HepG2 (cell line): ENCODE data around the gene PXDC1. TPM values are rescaled to one million over a fixed set of nuclear protein-coding genes. Genes with fewer than 3 reads are reported as not detected.

Source experiments
- KMT2B ChIP-seq: IDR thresholded peaks from 2 replicates; pipeline ENCODE4 v1.6.1; 2016; ENCODE audit warnings: missing genetic modification reagents, missing compliant biosample characterization
- MED13 ChIP-seq: sonication (generic); formaldehyde crosslinking; IDR thresholded peaks from 2 replicates; pipeline ENCODE4 v1.5.0; 2020; ENCODE audit warnings: missing genetic modification reagents
- PHF21A ChIP-seq: sonication (generic); formaldehyde crosslinking; IDR thresholded peaks from 2 replicates; pipeline ENCODE4 v1.5.0; 2020; ENCODE audit warnings: mild to moderate bottlenecking, missing genetic modification reagents
- RBFOX2 ChIP-seq: fragments of 200-400 bp; formaldehyde crosslinking; IDR thresholded peaks from 2 replicates; pipeline ENCODE4 v1.6.1; 2017; ENCODE audit warnings: low read depth, mild to moderate bottlenecking, low read length
- SNRNP70 ChIP-seq: fragments of 200-400 bp; formaldehyde crosslinking; IDR thresholded peaks from 2 replicates; pipeline ENCODE4 v1.6.1; 2017; ENCODE audit warnings: mild to moderate bottlenecking, low read depth, low read length, moderate library complexity
- SRY ChIP-seq: sonication (generic); formaldehyde crosslinking; IDR thresholded peaks from 2 replicates; pipeline ENCODE4 v1.8.0; 2022; ENCODE audit warnings: mild to moderate bottlenecking, missing genetic modification reagents
- TEAD2 ChIP-seq: sonication (generic); formaldehyde crosslinking; IDR thresholded peaks from 2 replicates; pipeline ENCODE4 v1.9.0; 2021; ENCODE audit warnings: missing genetic modification reagents
- TOPORS ChIP-seq: sonication (generic); formaldehyde crosslinking; IDR thresholded peaks from 2 replicates; pipeline ENCODE4 v1.8.0; 2023; ENCODE audit warnings: mild to moderate bottlenecking, missing genetic modification reagents
- WIZ ChIP-seq: sonication (generic); formaldehyde crosslinking; IDR thresholded peaks from 2 replicates; pipeline ENCODE4 v1.5.1; 2020; ENCODE audit warnings: mild to moderate bottlenecking, missing genetic modification reagents
- YEATS2 ChIP-seq: sonication (generic); formaldehyde crosslinking; IDR thresholded peaks from 2 replicates; pipeline ENCODE4 v1.4.0; 2020; ENCODE audit warnings: missing genetic modification reagents, borderline replicate concordance
- ZNF431 ChIP-seq: sonication (generic); formaldehyde crosslinking; IDR thresholded peaks from 2 replicates; pipeline ENCODE4 v1.9.0; 2022; ENCODE audit warnings: missing genetic modification reagents, low read depth, mild to moderate bottlenecking, borderline replicate concordance
- ZNF484 ChIP-seq: sonication (generic); formaldehyde crosslinking; IDR thresholded peaks from 2 replicates; pipeline ENCODE4 v1.5.1; 2020; ENCODE audit warnings: mild to moderate bottlenecking, low read depth, missing genetic modification reagents, borderline replicate concordance
- ZNF569 ChIP-seq: sonication (generic); formaldehyde crosslinking; IDR thresholded peaks from 2 replicates; pipeline ENCODE4 v1.5.0; 2020; ENCODE audit warnings: mild to moderate bottlenecking, missing genetic modification reagents, moderate library complexity, borderline replicate concordance
- ZNF577 ChIP-seq: sonication (generic); formaldehyde crosslinking; IDR thresholded peaks from 2 replicates; pipeline ENCODE4 v1.4.0; 2020; ENCODE audit warnings: mild to moderate bottlenecking, low read depth, missing genetic modification reagents, borderline replicate concordance
- ZNF775 ChIP-seq: sonication (generic); formaldehyde crosslinking; IDR thresholded peaks from 2 replicates; pipeline ENCODE4 v1.4.0; 2020; ENCODE audit warnings: missing genetic modification reagents, mild to moderate bottlenecking, moderate library complexity, borderline replicate concordance
- ZNF776 ChIP-seq: sonication (generic); formaldehyde crosslinking; IDR thresholded peaks from 2 replicates; pipeline ENCODE4 v1.4.0; 2020; ENCODE audit warnings: mild to moderate bottlenecking, missing genetic modification reagents
- ZNF850 ChIP-seq: sonication (generic); formaldehyde crosslinking; conservative IDR thresholded peaks from 2 replicates; pipeline ENCODE4 v1.9.0; 2021; ENCODE audit warnings: mild to moderate bottlenecking, missing genetic modification reagents
- polyA plus RNA-seq, 8 experiments: library from polyadenylated mRNA; depleted of rRNA in 3 of 8; stranded (reverse) in 7 of 8; unstranded in 1 of 8; fragments of >200 nt; fragmentation: Illumina TruSeq in 4 of 8; extraction: Trizol in 4 of 8; gene quantifications; 2 replicates each; pipeline versions ENCODE4 v1.2.1 to v1.2.3, GENCODE V29; 2011 to 2016; ENCODE audit warnings: low read depth in 4 of 8, missing spikeins in 1 of 8, mixed read lengths in 1 of 8; ENCODE audit not compliant: insufficient read depth in 1 of 8
- total RNA-seq, 5 experiments: library from RNA; depleted of rRNA; stranded (reverse); fragments of >200 nt; fragmentation: Illumina TruSeq; extraction: Trizol; gene quantifications; 2 replicates each; pipeline ENCODE4 v1.2.3, GENCODE V29; 2016; ENCODE audit warnings: low read depth in 1 of 5
- TF ChIP-seq, protein P1 (sequence below): sonication (generic); formaldehyde crosslinking; IDR thresholded peaks from 2 replicates; pipeline ENCODE4 v1.4.0; 2020; ENCODE audit warnings: missing genetic modification reagents, borderline replicate concordance
- TF ChIP-seq, protein P2 (sequence below): sonication (generic); formaldehyde crosslinking; IDR thresholded peaks from 2 replicates; pipeline ENCODE4 v1.8.1; 2023; ENCODE audit warnings: mild to moderate bottlenecking, moderate library complexity, missing genetic modification reagents
- TF ChIP-seq, protein P3 (sequence below): IDR thresholded peaks from 2 replicates; pipeline ENCODE4 v1.6.1; 2016; ENCODE audit warnings: low read depth
- TF ChIP-seq, protein P4 (sequence below): sonication (generic); formaldehyde crosslinking; IDR thresholded peaks from 2 replicates; pipeline ENCODE4 v1.8.0; 2022; ENCODE audit warnings: missing genetic modification reagents, low read depth, mild to moderate bottlenecking, borderline replicate concordance
- TF ChIP-seq, protein P5 (sequence below): sonication (generic); formaldehyde crosslinking; IDR thresholded peaks from 2 replicates; pipeline ENCODE4 v1.5.0; 2020; ENCODE audit warnings: mild to moderate bottlenecking, missing genetic modification reagents, moderate library complexity

The PXDC1 gene
- total and polyA plus RNA-seq, 2 of the 13 experiments (the other 11 are each of a cell fraction or from before 2014, with no cell fraction given): 32.4 to 34.7 TPM

DNA sequence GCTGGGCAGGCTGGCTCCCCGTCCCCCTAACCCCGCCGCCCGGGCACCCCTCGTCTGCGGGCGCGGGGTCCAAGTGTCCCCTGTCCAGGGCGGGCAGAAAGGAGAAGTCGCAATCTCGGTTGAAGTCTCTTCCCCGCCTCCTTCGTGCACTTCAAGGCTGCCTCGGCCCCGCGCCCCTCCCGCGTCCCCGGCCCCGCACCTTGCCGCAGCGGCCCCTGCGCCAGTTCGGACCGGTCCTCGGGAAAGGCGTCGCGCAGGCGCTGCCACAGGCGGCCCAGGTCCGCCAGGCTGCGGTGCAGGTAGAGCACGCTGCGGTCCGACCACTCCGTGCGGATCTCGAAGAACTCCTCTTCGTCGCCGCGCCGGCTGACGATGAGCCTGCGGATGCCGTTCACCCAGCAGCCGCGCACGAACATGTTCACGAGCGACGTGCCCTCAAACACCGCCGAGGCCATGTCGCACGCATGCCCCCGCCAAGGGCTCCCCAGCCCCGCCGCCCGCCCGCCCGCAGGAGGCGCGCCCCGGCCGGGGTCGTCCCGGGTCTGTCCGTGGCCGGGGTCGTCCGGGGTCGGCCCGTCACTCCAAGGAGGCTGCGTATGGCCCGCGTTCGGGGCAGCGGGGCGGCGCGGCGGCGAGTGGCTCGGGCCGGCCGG is at the start of gene PXDC1 (continued):
- TF ChIP-seq MED13 (CRISPR knock-in tag): 0 out of 2 replicates have a peak, but pooled peaks have one; percentile 7
- TF ChIP-seq ZNF776 (CRISPR knock-in tag): peak; percentile 64
- TF ChIP-seq, protein P1, sequence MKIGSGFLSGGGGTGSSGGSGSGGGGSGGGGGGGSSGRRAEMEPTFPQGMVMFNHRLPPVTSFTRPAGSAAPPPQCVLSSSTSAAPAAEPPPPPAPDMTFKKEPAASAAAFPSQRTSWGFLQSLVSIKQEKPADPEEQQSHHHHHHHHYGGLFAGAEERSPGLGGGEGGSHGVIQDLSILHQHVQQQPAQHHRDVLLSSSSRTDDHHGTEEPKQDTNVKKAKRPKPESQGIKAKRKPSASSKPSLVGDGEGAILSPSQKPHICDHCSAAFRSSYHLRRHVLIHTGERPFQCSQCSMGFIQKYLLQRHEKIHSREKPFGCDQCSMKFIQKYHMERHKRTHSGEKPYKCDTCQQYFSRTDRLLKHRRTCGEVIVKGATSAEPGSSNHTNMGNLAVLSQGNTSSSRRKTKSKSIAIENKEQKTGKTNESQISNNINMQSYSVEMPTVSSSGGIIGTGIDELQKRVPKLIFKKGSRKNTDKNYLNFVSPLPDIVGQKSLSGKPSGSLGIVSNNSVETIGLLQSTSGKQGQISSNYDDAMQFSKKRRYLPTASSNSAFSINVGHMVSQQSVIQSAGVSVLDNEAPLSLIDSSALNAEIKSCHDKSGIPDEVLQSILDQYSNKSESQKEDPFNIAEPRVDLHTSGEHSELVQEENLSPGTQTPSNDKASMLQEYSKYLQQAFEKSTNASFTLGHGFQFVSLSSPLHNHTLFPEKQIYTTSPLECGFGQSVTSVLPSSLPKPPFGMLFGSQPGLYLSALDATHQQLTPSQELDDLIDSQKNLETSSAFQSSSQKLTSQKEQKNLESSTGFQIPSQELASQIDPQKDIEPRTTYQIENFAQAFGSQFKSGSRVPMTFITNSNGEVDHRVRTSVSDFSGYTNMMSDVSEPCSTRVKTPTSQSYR (CRISPR knock-in tag): 0 out of 2 replicates have a peak, but pooled peaks have one; percentile 11
- TF ChIP-seq ZNF850 (CRISPR knock-in tag): no peak
- TF ChIP-seq ZNF577 (CRISPR knock-in tag): 0 out of 2 replicates have a peak, but pooled peaks have one; percentile 15
- peak; percentile 63 for TF ChIP-seq RBFOX2
- TF ChIP-seq, protein P2, sequence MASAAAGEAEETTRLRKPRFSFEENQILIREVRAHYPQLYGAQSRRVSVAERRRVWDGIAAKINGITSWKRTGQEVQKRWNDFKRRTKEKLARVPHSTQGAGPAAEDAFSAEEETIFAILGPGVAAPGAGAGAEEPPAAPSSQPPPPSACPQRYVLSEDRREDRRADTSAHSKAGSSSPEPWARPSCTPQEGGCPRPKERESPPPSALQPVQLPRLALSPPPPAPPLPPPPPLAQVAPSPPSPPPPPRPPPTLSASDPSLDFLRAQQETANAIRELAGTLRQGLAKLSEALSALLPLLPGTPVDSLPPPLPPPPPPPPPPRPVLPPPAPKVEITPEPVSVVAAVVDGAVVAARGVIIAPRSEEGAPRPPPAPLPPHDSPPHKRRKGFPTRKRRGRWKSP (CRISPR knock-in tag): no peak; the same call in 1 of the 2 replicates
- no peak for TF ChIP-seq SNRNP70
- TF ChIP-seq KMT2B (CRISPR knock-in tag): no peak
- no peak for TF ChIP-seq YEATS2 (CRISPR knock-in tag)
- TF ChIP-seq TOPORS: no peak
- TF ChIP-seq TEAD2 (CRISPR knock-in tag): peak; percentile 35; the same call in 1 of the 2 replicates
- TF ChIP-seq, protein P3, sequence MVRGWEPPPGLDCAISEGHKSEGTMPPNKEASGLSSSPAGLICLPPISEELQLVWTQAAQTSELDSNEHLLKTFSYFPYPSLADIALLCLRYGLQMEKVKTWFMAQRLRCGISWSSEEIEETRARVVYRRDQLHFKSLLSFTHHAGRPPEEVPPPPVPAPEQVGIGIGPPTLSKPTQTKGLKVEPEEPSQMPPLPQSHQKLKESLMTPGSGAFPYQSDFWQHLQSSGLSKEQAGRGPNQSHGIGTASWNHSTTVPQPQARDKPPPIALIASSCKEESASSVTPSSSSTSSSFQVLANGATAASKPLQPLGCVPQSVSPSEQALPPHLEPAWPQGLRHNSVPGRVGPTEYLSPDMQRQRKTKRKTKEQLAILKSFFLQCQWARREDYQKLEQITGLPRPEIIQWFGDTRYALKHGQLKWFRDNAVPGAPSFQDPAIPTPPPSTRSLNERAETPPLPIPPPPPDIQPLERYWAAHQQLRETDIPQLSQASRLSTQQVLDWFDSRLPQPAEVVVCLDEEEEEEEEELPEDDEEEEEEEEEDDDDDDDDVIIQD (CRISPR knock-in tag): no peak
- no peak for TF ChIP-seq ZNF569 (CRISPR knock-in tag)
- no peak for TF ChIP-seq WIZ (CRISPR knock-in tag)
- no peak; the same call in 1 of the 2 replicates for TF ChIP-seq SRY (CRISPR knock-in tag)
- peak; percentile 57; the same call in 1 of the 2 replicates for TF ChIP-seq ZNF431 (CRISPR knock-in tag)
- TF ChIP-seq, protein P4, sequence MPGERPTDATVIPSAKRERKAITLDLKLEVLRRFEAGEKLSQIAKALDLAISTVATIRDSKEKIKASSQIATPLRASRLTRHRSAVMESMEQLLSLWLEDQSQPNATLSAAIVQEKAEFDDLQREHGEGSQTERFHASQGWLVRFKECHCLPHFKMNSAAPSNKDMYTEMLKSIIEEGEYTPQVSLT (CRISPR knock-in tag): no peak
- no peak for TF ChIP-seq PHF21A
- TF ChIP-seq ZNF484 (CRISPR knock-in tag): 0 out of 2 replicates have a peak, but pooled peaks have one; percentile 32
- no peak for TF ChIP-seq ZNF775 (CRISPR knock-in tag)
- TF ChIP-seq, protein P5, sequence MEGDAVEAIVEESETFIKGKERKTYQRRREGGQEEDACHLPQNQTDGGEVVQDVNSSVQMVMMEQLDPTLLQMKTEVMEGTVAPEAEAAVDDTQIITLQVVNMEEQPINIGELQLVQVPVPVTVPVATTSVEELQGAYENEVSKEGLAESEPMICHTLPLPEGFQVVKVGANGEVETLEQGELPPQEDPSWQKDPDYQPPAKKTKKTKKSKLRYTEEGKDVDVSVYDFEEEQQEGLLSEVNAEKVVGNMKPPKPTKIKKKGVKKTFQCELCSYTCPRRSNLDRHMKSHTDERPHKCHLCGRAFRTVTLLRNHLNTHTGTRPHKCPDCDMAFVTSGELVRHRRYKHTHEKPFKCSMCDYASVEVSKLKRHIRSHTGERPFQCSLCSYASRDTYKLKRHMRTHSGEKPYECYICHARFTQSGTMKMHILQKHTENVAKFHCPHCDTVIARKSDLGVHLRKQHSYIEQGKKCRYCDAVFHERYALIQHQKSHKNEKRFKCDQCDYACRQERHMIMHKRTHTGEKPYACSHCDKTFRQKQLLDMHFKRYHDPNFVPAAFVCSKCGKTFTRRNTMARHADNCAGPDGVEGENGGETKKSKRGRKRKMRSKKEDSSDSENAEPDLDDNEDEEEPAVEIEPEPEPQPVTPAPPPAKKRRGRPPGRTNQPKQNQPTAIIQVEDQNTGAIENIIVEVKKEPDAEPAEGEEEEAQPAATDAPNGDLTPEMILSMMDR (CRISPR knock-in tag): 0 out of 2 replicates have a peak, but pooled peaks have one; percentile 10
